K562 (cell line): Measurements from ENCODE around the gene HOXA11. TPM values are rescaled to one million over a fixed set of nuclear protein-coding genes. Genes with fewer than 3 reads are reported as not detected.

ENCODE experiments used
- ATAC-seq: fragments of 200-7000 bp; cut with Tn5 transposase; 3 replicates; pipeline ENCODE4 v1.9.1; 2020; ENCODE audit warnings: moderate library complexity
- BruUV-seq: library from RNA; stranded (reverse); fragments of 400-500 nt; replicated peaks from 2 replicates; lab custom pipeline; 2021; lab: Mats Ljungman, UMichigan
- CTCF ChIA-PET: fragments of 300-600 bp; formaldehyde crosslinking; extraction: SDS; loops from one replicate; lab custom pipeline; 2021; ENCODE audit warnings: low intra/inter-chr PET ratio; lab: Yijun Ruan, JAX
- POLR2A ChIA-PET: fragments of 300-600, 350-650 bp; sonication (Branson Sonifier 250); formaldehyde crosslinking; extraction: SDS; loops from one replicate; lab custom pipeline; 2021; ENCODE audit warnings: antibody characterized with exemption, inconsistent platforms; lab: Yijun Ruan, JAX
- DNase-seq, 4 experiments: peaks; one replicate each; pipeline versions ENCODE4 v3.0.0 to v3.0.0-alpha.2; 2011 to 2018; ENCODE audit warnings: low spot score in 3 of 4, mixed read lengths in 3 of 4; ENCODE audit errors: extremely low read depth in 1 of 4
- FAIRE-seq: peaks from 2 replicates; lab custom pipeline; 2011; peaks lifted over from hg19 to GRCh38; lab: Jason Lieb, UNC
- H2AFZ ChIP-seq: 2 replicates; pipeline ENCODE4 v1.6.0; 2011; ENCODE audit warnings: low read depth, low read length, control low read depth, inconsistent platforms
- H3K27ac ChIP-seq: fragments of 200-600 bp; 3 replicates; pipeline ENCODE4 v1.8.0; 2011; ENCODE audit warnings: low read depth, mild to moderate bottlenecking, control low read depth, inconsistent platforms, low read length, moderate library complexity, mixed read lengths; ENCODE audit errors: extremely low read depth
- H3K27me3 ChIP-seq, 2 experiments: fragments of 300-600 bp in 1 of 2; 2 replicates in 1 of 2; 3 replicates in 1 of 2; pipeline versions ENCODE4 v1.6.0 to v1.8.0; 2011; ENCODE audit warnings: inconsistent platforms in 2 of 2, low read length in 2 of 2, mild to moderate bottlenecking in 1 of 2, mixed read lengths in 1 of 2, moderate library complexity in 1 of 2; ENCODE audit not compliant: control insufficient read depth in 2 of 2, insufficient read depth in 2 of 2
- H3K36me3 ChIP-seq: fragments of 300-600 bp; 3 replicates; pipeline ENCODE4 v1.8.0; 2011; ENCODE audit warnings: mild to moderate bottlenecking, low read length, inconsistent platforms; ENCODE audit not compliant: control insufficient read depth, insufficient read depth
- H3K4me1 ChIP-seq, 2 experiments: fragments of 200-600 bp in 1 of 2; replicated peaks in 1 of 2; 2 replicates in 1 of 2; 3 replicates in 1 of 2; pipeline versions ENCODE4 v1.5.1 to v1.8.0; 2011; ENCODE audit warnings: inconsistent platforms in 2 of 2, low read length in 2 of 2, mild to moderate bottlenecking in 1 of 2, mixed read lengths in 1 of 2, moderate library complexity in 1 of 2; ENCODE audit not compliant: control insufficient read depth in 2 of 2, insufficient read depth in 2 of 2
- H3K4me2 ChIP-seq: 2 replicates; pipeline ENCODE4 v1.6.1; 2011; ENCODE audit warnings: low read length, control low read depth, inconsistent platforms, mixed read lengths; ENCODE audit not compliant: insufficient read depth
- H3K4me3 ChIP-seq: fragments of 200-600 bp; sonication (generic), shearing (Covaris generic); 2 replicates; pipeline ENCODE4 v1.5.1; 2016; ENCODE audit warnings: control low read depth, inconsistent platforms
- H3K79me2 ChIP-seq: fragments of 200-600 bp; 3 replicates; pipeline ENCODE4 v1.8.0; 2011; ENCODE audit warnings: low read length, inconsistent platforms; ENCODE audit not compliant: control insufficient read depth, insufficient read depth
- H3K9ac ChIP-seq, 2 experiments: 2 replicates each; pipeline versions ENCODE4 v1.6.0 to v1.6.1; 2011; ENCODE audit warnings: low read depth in 2 of 2, low read length in 2 of 2, control low read depth in 1 of 2, inconsistent platforms in 1 of 2, mild to moderate bottlenecking in 1 of 2, mixed read lengths in 1 of 2; ENCODE audit not compliant: insufficient read depth in 1 of 2
- H3K9me1 ChIP-seq: one replicate; pipeline ENCODE4 v1.6.0; 2011; ENCODE audit warnings: inconsistent platforms, mild to moderate bottlenecking, low read length, moderate library complexity; ENCODE audit not compliant: control insufficient read depth, insufficient read depth
- H3K9me3 ChIP-seq: replicated peaks from 2 replicates; pipeline ENCODE4 v1.5.1; 2011; ENCODE audit warnings: low read depth, low read length, inconsistent platforms; ENCODE audit not compliant: control insufficient read depth, insufficient read depth
- H4K20me1 ChIP-seq: replicated peaks from 2 replicates; pipeline ENCODE4 v1.6.1; 2011; ENCODE audit warnings: low read length, inconsistent platforms, mixed read lengths; ENCODE audit not compliant: control insufficient read depth, insufficient read depth
- CBFB ChIP-seq: sonication (generic); formaldehyde crosslinking; IDR thresholded peaks from 2 replicates; pipeline ENCODE4 v1.4.0; 2020; ENCODE audit warnings: mild to moderate bottlenecking, missing genetic modification reagents
- GATA2 ChIP-seq: sonication (generic); formaldehyde crosslinking; IDR thresholded peaks from 2 replicates; pipeline ENCODE4 v1.4.0; 2020; ENCODE audit warnings: mild to moderate bottlenecking, missing genetic modification reagents
- HEY1 ChIP-seq: fragments of 250-450 bp; sonication (Bioruptor Pico); IDR thresholded peaks from 2 replicates; pipeline ENCODE4 v1.5.0; 2020; ENCODE audit warnings: mild to moderate bottlenecking, moderate library complexity, borderline replicate concordance
- LCOR ChIP-seq: sonication (generic); formaldehyde crosslinking; IDR thresholded peaks from 2 replicates; pipeline ENCODE4 v1.8.0; 2022; ENCODE audit warnings: mild to moderate bottlenecking, missing genetic modification reagents
- MCM2 ChIP-seq: fragments of 450-650 bp; IDR thresholded peaks from 2 replicates; pipeline ENCODE4 v1.6.1; 2017; ENCODE audit warnings: low read depth, mild to moderate bottlenecking
- NFYB ChIP-seq: IDR thresholded peaks from 2 replicates; pipeline ENCODE4 v1.6.1; 2011; ENCODE audit warnings: mild to moderate bottlenecking, moderate library complexity; ENCODE audit not compliant: insufficient read length; ENCODE audit errors: extremely low read depth
- PPARD ChIP-seq: fragments of 250-450 bp; sonication (Bioruptor Pico); IDR thresholded peaks from 2 replicates; pipeline ENCODE4 v1.8.0; 2022; ENCODE audit warnings: inconsistent platforms, mild to moderate bottlenecking, moderate library complexity
- SREBF2 ChIP-seq: sonication (generic); formaldehyde crosslinking; IDR thresholded peaks from 2 replicates; pipeline ENCODE4 v1.4.0; 2020; ENCODE audit warnings: mild to moderate bottlenecking, missing genetic modification reagents
- XRCC3 ChIP-seq: fragments of 450-650 bp; IDR thresholded peaks from 2 replicates; pipeline ENCODE4 v1.6.1; 2017; ENCODE audit warnings: mild to moderate bottlenecking, moderate library complexity
- ZFP30 ChIP-seq: fragments of 250-450 bp; sonication (Bioruptor Pico); IDR thresholded peaks from 2 replicates; pipeline ENCODE4 v1.8.0; 2022; ENCODE audit warnings: moderate library complexity, mild to moderate bottlenecking, inconsistent platforms, borderline replicate concordance
- ZNF165 ChIP-seq: fragments of 250-450 bp; sonication (Bioruptor Pico); IDR thresholded peaks from 2 replicates; pipeline ENCODE4 v1.4.0; 2020; ENCODE audit warnings: borderline replicate concordance
- ZNF316 ChIP-seq: fragments of 450-650 bp; IDR thresholded peaks from 2 replicates; pipeline ENCODE4 v1.6.1; 2016
- ZNF764 ChIP-seq: fragments of 250-450 bp; sonication (Bioruptor Pico); IDR thresholded peaks from 2 replicates; pipeline ENCODE4 v1.4.0; 2020; ENCODE audit warnings: low read depth, mild to moderate bottlenecking, moderate library complexity
- WGBS: fragments of 100-300 bp; shearing (Covaris generic); methylation state at CpG from one replicate; pipeline ENCODE4 v1.1.6; 2016; ENCODE audit warnings: low coverage, mixed read lengths; ENCODE audit not compliant: insufficient coverage; ENCODE audit errors: missing lambda C conversion rate; 5-methylcytosine and 5-hydroxymethylcytosine counted together
- in situ Hi-C: fragments of 300-500 bp; cut with MboI; formaldehyde crosslinking; loops from 4 replicates; pipeline ENCODE4 v1.15.0; 2018; ENCODE audit warnings: inconsistent platforms, mixed read lengths
- intact Hi-C: fragments of 100-400 bp; cut with micrococcal nuclease; formaldehyde crosslinking; loops from 2 replicates; pipeline ENCODE4 v1.14.2; 2022
- polyA plus RNA-seq, 8 experiments: library from polyadenylated mRNA; depleted of rRNA in 4 of 8; stranded (reverse) in 5 of 8; unstranded in 3 of 8; fragments of >200 nt; fragmentation: Nextera tagmentation in 2 of 8; fragmentation: Illumina TruSeq in 1 of 8; extraction: Ambion mirVana in 2 of 8; extraction: Trizol in 1 of 8; gene quantifications; 2 replicates each; pipeline versions ENCODE4 v1.2.1 to v1.2.3, GENCODE V29; 2011 to 2014; ENCODE audit warnings: inconsistent platforms in 1 of 8, missing spikeins in 1 of 8
- total RNA-seq, 7 experiments: library from RNA; depleted of rRNA in 6 of 7; stranded (reverse); fragments of >200 nt in 6 of 7; fragmentation: Illumina TruSeq in 2 of 7; extraction: Trizol in 2 of 7; gene quantifications; 2 replicates each; pipeline versions ENCODE4 v1.2.1 to v1.2.3, GENCODE V29; 2011 to 2021; ENCODE audit warnings: low replicate concordance in 1 of 7
- TF ChIP-seq, protein P1 (sequence below): fragments of 450-650 bp; formaldehyde crosslinking; IDR thresholded peaks from 2 replicates; pipeline ENCODE4 v1.4.0; 2022; ENCODE audit warnings: missing genetic modification characterization
- TF ChIP-seq, protein P2 (sequence below): fragments of 250-450 bp; sonication (Bioruptor Pico); IDR thresholded peaks from 2 replicates; pipeline ENCODE4 v1.4.0; 2020; ENCODE audit warnings: borderline replicate concordance
- TF ChIP-seq, protein P3 (sequence below): fragments of 450-650 bp; formaldehyde crosslinking; IDR thresholded peaks from 2 replicates; pipeline ENCODE4 v1.4.0; 2022; ENCODE audit warnings: missing genetic modification characterization
- TF ChIP-seq, protein P4 (sequence below): sonication (generic); formaldehyde crosslinking; IDR thresholded peaks from 2 replicates; pipeline ENCODE4 v1.9.0; 2022; ENCODE audit warnings: mild to moderate bottlenecking, missing genetic modification reagents

HOXA11 gene
- total and polyA plus RNA-seq, 9 of the 15 experiments (the other 6 are each of a cell fraction or from before 2014, with no cell fraction given) = not detected

DNA sequence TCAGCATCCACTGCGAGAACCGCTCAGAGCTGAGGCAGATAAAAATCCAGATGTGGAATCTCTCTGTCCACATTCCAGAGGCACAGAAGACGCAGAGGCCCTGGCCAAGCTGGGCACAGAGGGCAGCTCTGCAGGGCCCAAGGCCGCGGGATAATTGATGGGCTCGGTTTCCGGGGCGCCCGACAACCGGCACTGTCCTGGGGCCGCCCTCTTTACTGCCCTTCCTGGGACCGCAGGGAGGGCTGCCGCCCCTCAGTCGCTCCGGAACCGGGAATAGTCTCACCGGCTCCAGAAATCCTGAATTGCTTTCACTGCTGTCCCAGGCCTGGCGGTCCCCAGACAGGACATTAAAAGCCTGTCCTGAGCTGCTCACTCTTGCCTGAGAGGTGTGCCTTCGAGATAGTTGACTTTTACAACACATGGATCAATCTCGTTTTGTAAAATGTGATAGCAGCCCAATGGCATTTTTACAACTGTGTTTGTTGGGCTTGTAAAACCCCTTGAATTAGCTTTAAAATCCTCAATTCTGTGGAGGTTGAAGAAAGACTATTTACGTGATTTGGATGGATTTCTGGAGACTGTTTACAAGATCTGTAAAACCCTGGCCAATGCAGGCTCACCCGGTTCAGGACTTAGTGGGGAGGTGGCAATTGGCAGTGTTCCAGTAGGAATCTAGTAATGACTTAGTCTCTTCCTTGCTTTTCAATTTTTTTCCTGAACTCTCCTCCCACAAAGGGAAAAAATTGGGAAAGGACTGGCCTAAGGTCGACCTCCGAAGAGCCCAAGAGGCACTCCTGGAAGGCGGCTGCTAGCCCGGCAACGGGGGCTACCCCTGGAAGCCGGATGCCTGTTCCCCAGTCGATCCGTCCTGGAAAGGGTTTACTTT, 36.0 kb downstream of the HOXA11 start:
- BruUV-seq = no TSS peak
- H3K27me3 ChIP-seq = peaks cover 55 to 92% of the 10 kb centered on the region in 2 experiments
- TF ChIP-seq MCM2 (no peak), HEY1 (no peak), XRCC3 (no peak), SREBF2 (CRISPR knock-in tag) (no peak), ZNF316 (no peak), NFYB (no peak), GATA2 (no peak), CBFB (CRISPR knock-in tag) (no peak), PPARD (no peak), ZNF764 (CRISPR knock-in tag) (no peak), ZNF165 (CRISPR knock-in tag) (no peak), ZFP30 (CRISPR knock-in tag) (no peak), LCOR (CRISPR knock-in tag) (no peak)
- TF ChIP-seq, protein P1, sequence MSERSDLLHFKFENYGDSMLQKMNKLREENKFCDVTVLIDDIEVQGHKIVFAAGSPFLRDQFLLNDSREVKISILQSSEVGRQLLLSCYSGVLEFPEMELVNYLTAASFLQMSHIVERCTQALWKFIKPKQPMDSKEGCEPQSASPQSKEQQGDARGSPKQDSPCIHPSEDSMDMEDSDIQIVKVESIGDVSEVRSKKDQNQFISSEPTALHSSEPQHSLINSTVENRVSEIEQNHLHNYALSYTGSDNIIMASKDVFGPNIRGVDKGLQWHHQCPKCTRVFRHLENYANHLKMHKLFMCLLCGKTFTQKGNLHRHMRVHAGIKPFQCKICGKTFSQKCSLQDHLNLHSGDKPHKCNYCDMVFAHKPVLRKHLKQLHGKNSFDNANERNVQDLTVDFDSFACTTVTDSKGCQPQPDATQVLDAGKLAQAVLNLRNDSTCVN (CRISPR knock-in tag) = no peak
- TF ChIP-seq, protein P2, sequence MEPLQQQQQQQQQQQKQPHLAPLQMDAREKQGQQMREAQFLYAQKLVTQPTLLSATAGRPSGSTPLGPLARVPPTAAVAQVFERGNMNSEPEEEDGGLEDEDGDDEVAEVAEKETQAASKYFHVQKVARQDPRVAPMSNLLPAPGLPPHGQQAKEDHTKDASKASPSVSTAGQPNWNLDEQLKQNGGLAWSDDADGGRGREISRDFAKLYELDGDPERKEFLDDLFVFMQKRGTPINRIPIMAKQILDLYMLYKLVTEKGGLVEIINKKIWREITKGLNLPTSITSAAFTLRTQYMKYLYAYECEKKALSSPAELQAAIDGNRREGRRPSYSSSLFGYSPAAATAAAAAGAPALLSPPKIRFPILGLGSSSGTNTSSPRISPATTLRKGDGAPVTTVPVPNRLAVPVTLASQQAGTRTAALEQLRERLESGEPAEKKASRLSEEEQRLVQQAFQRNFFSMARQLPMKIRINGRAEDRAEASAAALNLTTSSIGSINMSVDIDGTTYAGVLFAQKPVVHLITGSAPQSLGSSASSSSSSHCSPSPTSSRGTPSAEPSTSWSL = no peak
- TF ChIP-seq, protein P3, sequence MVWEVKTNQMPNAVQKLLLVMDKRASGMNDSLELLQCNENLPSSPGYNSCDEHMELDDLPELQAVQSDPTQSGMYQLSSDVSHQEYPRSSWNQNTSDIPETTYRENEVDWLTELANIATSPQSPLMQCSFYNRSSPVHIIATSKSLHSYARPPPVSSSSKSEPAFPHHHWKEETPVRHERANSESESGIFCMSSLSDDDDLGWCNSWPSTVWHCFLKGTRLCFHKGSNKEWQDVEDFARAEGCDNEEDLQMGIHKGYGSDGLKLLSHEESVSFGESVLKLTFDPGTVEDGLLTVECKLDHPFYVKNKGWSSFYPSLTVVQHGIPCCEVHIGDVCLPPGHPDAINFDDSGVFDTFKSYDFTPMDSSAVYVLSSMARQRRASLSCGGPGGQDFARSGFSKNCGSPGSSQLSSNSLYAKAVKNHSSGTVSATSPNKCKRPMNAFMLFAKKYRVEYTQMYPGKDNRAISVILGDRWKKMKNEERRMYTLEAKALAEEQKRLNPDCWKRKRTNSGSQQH = no peak
- TF ChIP-seq, protein P4, sequence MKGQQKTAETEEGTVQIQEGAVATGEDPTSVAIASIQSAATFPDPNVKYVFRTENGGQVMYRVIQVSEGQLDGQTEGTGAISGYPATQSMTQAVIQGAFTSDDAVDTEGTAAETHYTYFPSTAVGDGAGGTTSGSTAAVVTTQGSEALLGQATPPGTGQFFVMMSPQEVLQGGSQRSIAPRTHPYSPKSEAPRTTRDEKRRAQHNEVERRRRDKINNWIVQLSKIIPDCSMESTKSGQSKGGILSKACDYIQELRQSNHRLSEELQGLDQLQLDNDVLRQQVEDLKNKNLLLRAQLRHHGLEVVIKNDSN (CRISPR knock-in tag) = no peak

More for the DNA sequence above, 36.0 kb downstream of the HOXA11 start:
- peaks cover 0 to 29% of the 10 kb centered on the region in 2 experiments; a peak in 2 of 5 replicates for H3K4me1 ChIP-seq
- no peaks in the 10 kb centered on the region for H3K79me2 ChIP-seq
- 2% methylated on average over 29 of the region's 30 CpGs for WGBS
- DNase-seq = no peak
- POLR2A ChIA-PET = interaction anchor here (0.6 kb wide), 2 partner anchors 21 to 769 kb away, joined by 3 to 4 read pairs; no protein-coding TSS in a partner anchor
- no peaks in the 10 kb centered on the region for H3K9me3 ChIP-seq
- H3K27ac ChIP-seq = no peak overlapping the region
- no peak for FAIRE-seq
- in situ Hi-C loops = loop anchor here (10.0 kb wide), 1 partner anchor 294 kb away; no protein-coding TSS in a partner anchor
- no peak overlapping the region for H3K4me2 ChIP-seq
- no peaks in the 10 kb centered on the region for H4K20me1 ChIP-seq
- ATAC-seq = no peak
- H3K9ac ChIP-seq = no peak overlapping the region
- CTCF ChIA-PET = no interaction called here
- intact Hi-C loops = no loop called here
- H3K9me1 ChIP-seq = no peaks in the 10 kb centered on the region
- no peak overlapping the region for H3K4me3 ChIP-seq
- no peaks in the 10 kb centered on the region for H3K36me3 ChIP-seq
- no peak overlapping the region for H2AFZ ChIP-seq
